Islet precursor cell (in vitro differentiated cells): Measurements from ENCODE around the gene SLC11A2.
A peak's percentile ranks its signal among the peaks of the same experiment; 100 is the strongest.

Experiments used
- DNase-seq: peaks from one replicate; pipeline ENCODE4 v3.0.0-alpha.2; 2018

Gene SLC11A2

DNA sequence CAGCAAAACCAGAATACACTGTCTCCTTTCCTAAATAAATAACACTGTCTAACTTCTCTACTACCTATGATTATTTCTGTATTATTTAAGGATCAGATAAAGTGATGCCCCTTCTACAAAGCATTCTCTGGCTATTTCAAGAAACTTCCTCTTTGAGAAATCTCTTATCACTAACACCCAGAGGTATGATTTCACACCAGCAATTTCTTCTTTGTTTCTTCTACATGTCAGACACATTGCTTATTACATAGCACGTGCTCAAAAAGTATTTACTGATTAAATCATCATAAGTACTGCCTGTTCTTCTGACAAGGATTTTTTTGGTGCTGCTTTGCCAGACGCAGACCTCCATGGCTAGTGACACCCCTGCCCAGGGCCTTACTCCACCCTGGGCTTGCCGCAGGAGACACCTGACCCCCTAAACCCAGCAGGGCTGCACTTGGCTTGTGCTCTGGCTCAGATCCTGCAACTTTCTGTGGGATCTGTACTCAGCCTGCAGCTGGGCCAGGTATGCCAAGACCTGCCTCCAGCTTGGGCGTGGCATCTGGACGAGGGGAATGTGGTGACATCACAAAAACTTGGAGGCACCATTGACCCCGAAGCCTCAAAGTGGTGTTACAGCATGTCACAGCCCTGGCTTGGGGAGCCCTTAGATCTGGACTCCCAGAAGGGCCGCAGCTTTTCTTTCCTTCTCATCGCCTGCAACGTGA lies 89.2 kb downstream of the SLC11A2 start:
- no peak for DNase-seq

DNA sequence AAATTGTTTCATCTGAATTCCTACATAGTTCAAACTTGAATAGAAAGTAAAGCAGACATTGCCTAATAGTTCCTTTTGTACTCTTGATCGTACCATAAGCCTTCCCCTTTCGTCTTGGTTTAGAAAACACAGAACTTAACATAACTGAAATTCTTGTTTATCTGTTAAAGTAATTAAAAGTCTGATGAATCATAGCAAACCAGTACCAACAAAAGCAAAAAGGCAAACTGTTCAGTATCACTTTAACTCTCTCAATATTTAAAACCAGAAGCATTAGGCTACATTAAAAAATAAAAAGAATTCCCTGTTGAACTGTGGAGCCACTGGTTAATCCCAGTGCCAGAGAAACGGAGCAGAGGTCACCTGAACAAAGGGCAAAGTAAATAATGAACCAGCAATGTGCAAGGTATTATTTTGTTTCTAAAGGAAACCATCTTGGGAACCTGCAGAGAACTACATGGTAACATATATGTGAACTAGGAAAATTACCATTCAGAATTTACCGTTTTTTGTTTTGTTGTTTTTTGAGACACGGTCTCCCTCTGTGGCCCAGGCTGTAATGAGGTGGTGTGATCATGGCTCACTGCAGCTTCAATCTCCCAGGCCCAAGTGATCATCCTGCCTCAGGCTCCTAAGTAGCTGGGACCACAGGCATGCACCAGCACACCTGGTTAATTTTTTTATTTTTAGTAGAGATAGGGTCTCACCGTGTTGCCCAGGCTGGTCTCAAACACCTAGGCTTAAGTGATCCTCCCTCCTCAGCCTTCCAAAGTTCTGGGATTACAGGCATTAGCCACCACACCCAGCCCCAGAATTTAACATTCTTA lies 91.0 kb downstream of the SLC11A2 start:
- DNase-seq = peak; percentile 69

DNA sequence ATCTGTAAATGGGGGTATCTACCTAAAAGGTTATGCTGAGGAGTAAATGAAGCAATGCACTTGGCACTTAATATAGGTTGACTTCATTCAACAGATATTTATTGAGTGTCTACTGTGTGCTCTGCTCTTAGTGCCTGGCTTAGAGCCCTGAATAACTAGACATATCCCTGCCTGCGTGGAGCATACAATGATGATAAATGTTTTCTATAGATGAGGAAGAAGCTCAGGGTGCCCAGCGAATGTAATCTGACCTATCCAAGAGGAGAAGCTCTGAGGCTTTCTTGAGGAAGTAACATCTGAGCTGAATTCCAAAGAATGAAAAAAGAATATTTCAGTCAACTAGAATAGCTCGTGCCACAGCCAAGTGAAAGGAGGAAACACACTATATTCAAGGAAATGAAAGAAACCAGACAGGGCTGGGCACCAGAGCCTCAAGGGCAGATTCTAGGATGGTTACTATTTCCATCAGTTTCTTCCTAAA lies 91.8 kb downstream of the SLC11A2 start:
- no peak for DNase-seq

DNA sequence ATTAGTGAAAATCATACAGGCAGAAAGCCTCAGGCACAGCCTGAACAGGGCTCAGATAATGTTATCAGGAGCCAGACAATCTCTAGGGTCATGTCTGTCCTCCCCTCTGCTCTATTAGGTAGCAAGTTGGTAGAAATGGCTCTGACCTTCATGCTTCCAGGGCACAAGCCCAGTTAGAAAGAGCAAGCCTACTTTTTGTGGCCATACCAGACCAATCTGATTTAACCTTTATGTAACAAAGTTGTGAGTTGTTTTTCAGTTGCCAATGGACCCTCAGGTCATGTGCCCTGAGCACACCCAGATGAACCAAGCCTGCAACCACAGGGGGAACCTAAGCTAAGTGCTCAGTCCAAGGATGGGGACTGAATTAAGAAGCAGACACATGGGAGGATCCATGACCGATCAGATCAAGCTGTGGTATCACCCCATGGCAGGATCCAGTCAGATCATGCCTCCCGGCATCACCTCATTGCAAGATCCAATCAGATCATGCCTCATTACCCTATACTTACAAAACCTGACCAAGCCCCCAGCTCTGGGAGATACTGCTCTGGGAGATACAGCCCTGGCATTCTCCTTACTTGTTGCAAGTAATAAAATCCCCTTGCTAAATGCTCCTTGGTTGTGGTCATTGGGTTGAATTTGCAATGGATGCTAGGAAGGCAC lies 92.6 kb downstream of the SLC11A2 start:
- peak; percentile 75 for DNase-seq

DNA sequence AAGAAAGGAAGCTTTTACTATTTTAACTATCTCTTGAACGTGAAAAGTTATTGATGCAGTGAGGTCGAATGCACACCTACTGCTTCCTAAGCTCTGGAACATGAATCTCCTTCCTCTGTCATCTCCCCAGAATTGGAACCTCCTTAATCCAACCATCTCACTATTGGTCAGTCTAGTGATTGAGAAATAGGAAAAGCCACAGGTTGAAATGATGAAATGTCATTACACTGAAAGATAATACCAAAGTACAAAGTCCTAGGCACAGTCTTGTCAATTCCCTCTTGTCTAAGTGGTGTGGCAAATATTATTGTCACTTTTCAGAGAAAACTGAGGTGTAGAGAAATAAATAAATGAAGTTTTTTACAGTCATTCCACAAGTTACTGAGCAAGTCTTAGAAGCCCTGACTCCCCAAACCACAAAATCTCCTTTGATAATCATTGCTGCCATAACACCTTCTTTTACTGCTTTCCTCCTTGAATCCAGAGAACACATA lies 93.3 kb downstream of the SLC11A2 start:
- DNase-seq = no peak

DNA sequence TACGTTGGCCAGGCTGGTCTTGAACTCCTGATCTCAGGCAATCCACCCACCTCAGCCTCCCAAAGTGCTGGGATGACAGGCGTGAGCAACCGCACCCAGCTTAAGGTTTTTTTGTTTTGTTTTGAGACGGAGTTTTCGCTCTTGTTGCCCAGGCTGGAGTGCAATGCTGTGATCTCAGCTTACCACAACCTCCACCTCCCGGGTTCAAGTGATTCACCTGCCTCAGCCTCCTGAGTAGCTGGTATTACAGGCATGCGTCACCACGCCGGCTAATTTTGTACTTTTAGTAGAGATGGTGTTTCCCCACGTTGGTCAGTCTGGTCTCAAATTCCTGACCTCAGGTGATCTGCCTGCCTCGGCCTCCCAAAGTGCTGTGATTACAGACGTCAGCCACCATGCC lies 95.7 kb downstream of the SLC11A2 start:
- peak; percentile 88 for DNase-seq

DNA sequence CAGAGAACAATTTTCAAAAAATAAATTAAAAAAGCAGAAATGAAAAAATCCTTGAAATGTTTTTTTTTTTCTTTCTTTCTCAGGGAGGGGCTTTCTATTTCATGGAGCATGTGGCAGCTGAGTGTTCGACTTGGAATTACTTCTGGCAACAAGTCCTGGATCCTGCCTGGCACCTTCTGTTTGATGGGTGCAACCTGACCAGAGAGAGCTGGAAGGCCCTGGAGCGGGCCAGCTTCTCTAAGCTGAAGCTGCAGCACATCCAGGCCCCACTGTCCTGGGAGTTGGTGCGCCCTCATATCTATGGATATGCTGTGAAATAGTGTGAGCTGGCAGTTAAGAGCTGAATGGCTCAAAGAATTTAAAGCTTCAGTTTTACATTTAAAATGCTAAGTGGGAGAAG lies 96.4 kb downstream of the SLC11A2 start:
- DNase-seq = no peak
